SHP77 treated with DMSO at 0.1 percent for 48 hours (cell line): ENCODE data around the gene CNP.
"Not testable (repeated sequence)": the region's sequence is repeated elsewhere in the genome, so short reads cannot be mapped to it uniquely, and the experiment has no call there.

Source experiments
- DNase-seq: peaks from one replicate; lab custom pipeline; 2025; lab: John Stamatoyannopoulos, UW

CNP gene

GRCh38 chr17:42002792-42003301, 36.3 kb downstream of the CNP start:
- no peak for DNase-seq

GRCh38 chr17:42005166-42005565, 38.6 kb downstream of the CNP start:
- no peak for DNase-seq

- DNase-seq = no peak
Measured at GRCh38 chr17:42009170-42009569, 42.6 kb downstream of the CNP start.

- not testable (repeated sequence) for DNase-seq
Measured at GRCh38 chr17:42010266-42010680, 43.7 kb downstream of the CNP start.

- no peak for DNase-seq
Measured at GRCh38 chr17:42010898-42011516, 44.4 kb downstream of the CNP start.

- DNase-seq = not testable (repeated sequence)
Measured at GRCh38 chr17:42012363-42012762, 45.8 kb downstream of the CNP start.

- DNase-seq = not testable (repeated sequence)
Measured at GRCh38 chr17:42013740-42014139, 47.1 kb downstream of the CNP start.

- no peak for DNase-seq
Measured at GRCh38 chr17:42016411-42016831, 49.8 kb downstream of the CNP start.

- peak; percentile 74 for DNase-seq
Measured at GRCh38 chr17:42016941-42017865, 50.6 kb downstream of the CNP start, which contains the start of gene DNAJC7. Gene DNAJC7 (minus strand): TSS chr17:42017439. CDS start chr17:42017416, 23 bp downstream.

GRCh38 chr17:42017866-42018200, 51.2 kb downstream of the CNP start:
- DNase-seq = no peak

- DNase-seq = peak; percentile 6
Measured at GRCh38 chr17:42018339-42018738, 51.7 kb downstream of the CNP start.

GRCh38 chr17:42018988-42019387, 52.4 kb downstream of the CNP start:
- no peak for DNase-seq

GRCh38 chr17:42019509-42020404, 53.2 kb downstream of the CNP start, which contains the start of gene NKIRAS2:
Gene NKIRAS2 (plus strand): TSS chr17:42020090. CDS start chr17:42021578, 1,488 bp downstream.
- peak; percentile 78 for DNase-seq

GRCh38 chr17:42020845-42021244, 54.2 kb downstream of the CNP start:
- not testable (repeated sequence) for DNase-seq

- no peak for DNase-seq
Measured at GRCh38 chr17:42023524-42024349, 57.1 kb downstream of the CNP start.

GRCh38 chr17:42025191-42025579, 58.6 kb downstream of the CNP start:
- no peak for DNase-seq

- DNase-seq = no peak
Measured at GRCh38 chr17:42025936-42026335, 59.3 kb downstream of the CNP start.

- DNase-seq = no peak
Measured at GRCh38 chr17:42026857-42027589, 60.4 kb downstream of the CNP start.
